GM18907 (cell line): ENCODE results near the gene GPX4.

Experiments
- ATAC-seq: cut with Tn5 transposase; IDR thresholded peaks from one replicate; pipeline ENCODE4 v1.9.1; 2021; ENCODE audit warnings: mild to moderate bottlenecking, moderate library complexity; ENCODE audit not compliant: unreplicated experiment

The GPX4 gene

DNA sequence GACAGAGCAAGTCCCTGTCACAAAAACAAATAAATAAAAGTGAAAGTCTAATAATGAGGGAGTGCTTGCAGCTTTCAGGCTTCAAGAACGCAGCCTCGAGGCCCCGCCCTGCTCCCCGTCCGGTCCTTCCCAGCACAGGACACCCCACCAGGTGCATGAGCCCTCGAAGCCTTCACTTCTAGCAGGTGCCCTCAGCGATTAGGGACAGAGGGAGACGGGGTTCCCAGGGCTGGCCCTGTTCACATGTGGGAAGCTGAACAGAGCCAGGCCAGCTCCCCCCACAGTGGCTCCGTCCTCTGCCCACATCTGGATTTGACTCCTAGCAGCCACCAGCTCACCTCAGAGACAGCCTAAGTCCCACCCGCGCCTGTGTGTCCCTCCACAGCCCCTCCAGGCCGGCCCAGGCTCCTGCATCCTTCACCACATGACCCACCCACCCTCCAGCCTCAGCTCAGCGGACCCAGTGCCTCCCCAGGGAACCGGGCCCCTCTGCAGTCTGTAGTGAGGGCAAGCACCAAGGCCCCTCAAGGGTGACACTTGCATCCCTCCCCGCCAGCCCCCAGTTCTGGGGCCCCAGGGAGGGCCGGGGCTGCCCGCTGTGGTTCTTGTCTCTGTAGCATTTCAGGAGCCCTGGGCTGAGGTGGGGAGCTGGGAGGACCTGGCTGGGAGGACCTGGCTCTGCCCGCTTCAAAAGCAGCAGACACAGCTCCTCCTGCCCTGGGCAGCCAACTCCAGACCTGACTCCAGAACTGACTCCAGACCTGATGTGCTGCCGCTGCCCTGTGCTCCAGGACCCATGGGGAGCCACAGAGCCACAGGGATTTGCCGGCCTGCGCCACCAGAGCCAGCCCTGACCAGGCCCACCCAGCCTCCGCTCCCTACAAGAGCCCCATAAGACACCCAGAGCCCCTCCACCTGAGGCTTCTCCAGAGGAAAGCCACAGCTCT is 27.2 kb downstream of the GPX4 start:
- ATAC-seq: no peak

GRCh38 chr19:1131718-1132551 is 28.1 kb downstream of the GPX4 start:
- peak; percentile 53 for ATAC-seq

GRCh38 chr19:1132552-1133383 is 29.0 kb downstream of the GPX4 start:
- ATAC-seq: peak; percentile 13

DNA sequence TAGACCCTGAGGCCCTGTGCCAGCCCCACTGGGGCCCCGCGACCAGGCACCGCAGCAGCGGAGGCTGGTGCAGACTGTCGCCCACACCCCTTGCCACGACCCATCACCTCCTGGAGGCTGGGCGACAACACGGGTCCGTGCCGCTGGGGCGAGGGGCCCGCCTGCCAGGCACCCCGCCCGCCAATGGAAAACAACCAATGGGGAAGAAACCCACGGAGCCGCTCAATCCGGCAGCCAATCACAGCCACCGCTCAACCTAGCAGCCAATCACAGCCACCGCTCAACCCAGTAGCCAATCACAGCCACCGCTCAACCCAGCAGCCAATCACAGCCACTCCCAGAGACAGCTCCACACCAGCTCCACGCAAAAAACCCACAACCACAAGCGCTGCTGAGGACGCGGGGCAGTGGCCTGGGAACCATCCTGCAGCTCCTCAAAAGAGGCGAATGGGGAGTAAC is 29.7 kb downstream of the GPX4 start:
- no peak for ATAC-seq

DNA sequence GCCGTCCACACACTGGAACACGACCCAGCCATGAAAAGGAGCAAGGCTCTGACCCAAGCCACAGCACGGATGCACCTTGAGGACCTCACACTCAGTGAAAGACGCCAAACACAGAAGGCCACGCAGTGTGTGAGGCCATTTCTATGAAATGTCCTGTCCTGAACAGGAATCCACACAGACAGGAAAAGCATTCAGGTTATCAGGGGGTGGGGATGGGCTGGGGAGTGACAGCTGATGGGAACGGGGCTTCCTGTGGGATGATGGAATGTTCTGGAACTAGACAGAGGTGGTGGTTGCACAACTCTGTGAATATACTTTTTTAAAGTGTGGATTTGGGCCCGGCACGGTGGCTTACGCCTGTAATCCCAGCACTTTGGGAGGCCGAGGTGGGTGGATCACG is 30.6 kb downstream of the GPX4 start:
- no peak for ATAC-seq

DNA sequence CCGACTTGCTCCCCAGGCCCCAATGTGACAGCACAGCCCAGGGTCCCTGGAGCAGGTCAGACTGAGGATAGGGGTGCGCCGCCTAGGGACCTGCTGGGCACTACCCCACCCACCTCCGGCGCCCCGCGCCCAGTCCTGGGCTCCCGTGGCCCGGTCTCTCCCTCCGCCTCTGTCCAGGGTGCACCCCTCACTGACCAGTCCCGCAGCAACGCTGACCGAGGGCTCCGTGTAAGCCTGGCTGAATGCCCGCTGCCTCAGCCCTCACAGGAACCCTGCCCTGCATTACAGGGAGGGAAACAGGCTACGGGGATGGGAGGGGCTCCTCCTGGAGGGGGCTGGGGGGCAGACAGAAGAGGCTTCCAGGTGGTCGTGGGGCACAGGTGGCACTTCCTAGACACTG is 31.7 kb downstream of the GPX4 start:
- ATAC-seq: no peak

DNA sequence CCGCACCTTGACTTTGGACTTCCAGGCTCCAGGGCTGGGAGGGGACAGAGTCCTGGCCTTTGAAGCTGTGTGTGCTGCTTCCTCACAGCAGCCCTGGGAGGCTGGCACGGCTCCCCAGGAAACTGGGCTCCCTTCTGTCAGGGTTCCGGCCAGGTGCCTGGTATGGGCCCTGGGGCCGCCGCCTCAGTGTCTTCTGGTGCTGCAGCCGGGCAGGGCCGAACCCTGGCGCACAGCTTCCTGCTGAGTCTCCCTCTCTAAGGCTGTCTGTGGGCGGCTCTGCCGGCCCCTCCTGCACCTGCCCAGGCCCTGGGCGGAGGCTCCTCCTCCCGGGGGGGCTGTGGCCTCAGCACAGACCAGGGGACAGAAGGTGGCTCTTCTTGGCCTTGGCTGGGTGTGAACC is 32.4 kb downstream of the GPX4 start:
- ATAC-seq: no peak

DNA sequence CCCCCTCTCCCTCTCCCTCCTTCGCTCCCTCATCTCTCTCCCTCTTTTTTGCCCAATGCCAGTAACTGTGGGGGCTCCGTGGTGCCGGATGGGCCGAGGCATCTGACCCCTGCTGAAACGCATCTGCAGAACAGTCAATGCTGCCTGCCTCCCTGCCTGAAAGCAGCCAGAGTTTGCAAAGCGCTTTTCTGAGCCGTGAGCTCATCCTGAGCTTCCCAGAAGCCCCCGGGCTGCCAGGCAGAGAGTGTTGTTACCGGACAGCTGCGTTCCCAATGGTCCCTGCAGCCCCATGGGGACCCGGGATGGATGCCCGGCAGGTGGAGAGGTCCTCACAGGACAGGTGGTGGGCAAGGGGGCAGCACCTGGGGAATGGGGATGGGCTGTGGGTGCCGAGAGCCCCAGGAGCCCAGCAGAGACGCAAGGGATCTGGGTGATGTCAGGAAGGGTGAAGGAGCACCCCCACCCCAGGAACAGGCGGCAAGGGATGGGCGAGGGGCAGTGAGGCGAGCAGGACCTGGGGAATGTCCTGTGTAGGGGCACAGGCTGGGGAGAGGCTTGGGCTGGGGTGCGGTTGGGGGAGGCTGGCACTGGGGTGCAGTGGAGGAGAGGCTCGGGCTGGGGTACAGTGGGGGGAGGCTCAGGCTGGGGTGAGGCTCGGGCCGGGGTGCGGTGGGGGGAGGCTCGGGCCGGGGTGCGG is 33.0 kb downstream of the GPX4 start:
- no peak for ATAC-seq

DNA sequence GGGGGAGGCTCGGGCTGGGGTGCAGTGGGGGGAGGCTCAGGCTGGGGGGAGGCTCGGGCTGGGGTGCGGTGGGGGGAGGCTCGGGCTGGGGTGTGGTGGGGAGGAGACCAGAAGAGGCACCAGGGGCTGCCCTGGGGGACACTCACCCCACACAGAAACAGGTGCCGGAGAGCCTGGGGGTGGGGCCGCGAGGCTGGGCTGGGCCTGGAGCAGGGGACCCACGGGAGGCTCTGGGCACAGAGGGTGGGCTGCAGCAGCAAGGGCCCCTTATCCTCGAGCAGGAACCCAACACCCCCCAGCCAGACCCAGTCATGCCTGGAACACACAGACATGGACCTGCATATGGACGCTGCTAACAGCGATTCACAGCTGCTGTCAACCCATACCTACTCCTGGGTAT is 34.3 kb downstream of the GPX4 start:
- no peak for ATAC-seq

GRCh38 chr19:1139126-1139525 is 35.3 kb downstream of the GPX4 start:
- ATAC-seq: no peak

- no peak for ATAC-seq
Measured at GRCh38 chr19:1140272-1141027, 36.7 kb downstream of the GPX4 start.

DNA sequence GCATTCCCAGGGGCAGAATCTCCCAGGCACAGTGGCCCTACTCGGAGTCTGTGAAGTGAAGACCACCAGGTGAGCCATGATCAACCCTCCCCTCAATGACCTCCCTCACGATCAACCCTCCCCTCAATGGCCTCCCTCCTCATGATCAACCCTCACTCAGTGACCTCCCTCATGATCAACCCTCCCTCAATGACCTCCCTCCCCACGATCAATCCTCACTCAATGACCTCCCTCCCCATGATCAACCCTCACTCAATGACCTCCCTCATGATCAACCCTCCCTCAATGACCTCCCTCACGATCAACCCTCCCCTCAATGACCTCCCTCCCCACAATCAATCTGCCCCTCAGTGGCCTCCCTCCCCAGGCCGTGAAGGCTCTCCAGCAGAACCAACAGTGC is 38.1 kb downstream of the GPX4 start:
- no peak for ATAC-seq

DNA sequence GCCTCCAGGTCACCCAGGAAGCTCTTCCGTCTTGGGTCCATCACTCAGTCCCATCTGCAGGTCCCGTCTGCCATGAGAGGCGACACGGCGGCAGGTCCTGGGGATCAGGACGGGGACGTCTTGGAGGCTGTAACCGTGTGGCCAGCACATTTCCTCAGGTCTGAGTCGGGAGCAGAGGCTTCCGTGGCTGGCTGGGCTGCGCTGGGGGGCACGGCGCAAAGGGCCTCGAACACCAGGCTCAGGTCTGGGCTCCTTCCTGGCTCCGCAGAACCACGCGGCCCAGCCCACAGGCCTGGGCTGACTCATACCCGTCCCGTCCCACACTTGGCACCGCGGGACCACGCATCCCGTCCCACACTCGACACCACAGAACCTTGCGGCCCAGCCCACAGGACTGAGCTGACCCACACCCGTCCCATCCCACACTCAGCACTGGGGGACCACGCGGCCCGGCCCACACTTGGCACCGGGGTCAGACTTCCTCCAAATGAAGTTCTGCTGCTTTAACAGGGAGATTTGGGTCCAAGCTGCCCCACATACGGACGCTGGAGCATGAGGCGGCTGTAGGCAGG is 40.1 kb downstream of the GPX4 start:
- ATAC-seq: no peak

DNA sequence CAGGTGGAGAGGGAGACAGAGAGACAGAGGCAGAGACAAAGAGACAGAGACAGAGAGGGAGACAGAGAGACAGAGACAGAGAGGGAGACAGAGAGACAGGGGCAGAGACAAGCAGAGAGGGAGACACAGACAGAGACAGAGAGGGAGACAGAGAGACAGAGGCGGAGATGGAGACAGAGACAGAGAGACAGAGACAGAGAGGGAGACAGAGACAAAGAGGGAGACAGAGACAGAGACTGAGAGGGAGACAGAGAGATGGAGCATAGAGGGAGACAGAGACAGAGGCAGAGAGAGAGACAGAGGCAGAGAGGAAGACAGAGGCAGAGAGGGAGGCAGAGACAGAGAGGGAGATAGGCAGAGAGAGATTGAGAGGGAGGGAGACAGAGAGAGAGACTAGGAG is 40.9 kb downstream of the GPX4 start:
- no peak for ATAC-seq

GRCh38 chr19:1145635-1146411 is 42.0 kb downstream of the GPX4 start:
- no peak for ATAC-seq

DNA sequence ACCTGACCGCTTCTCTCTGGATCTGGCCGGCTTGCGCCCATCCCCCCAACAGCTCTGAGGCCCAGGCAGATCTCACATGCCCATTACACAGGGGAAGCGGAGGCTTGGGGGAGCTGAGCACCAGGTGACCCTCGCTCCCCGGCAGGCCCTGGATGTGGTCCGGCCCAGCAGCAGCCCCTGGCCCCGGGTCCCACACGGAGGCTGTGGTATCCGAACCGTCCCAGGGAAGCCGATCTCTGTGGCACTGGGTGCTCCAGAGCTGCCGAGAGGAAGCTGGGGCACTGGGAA is 42.6 kb downstream of the GPX4 start:
- ATAC-seq: no peak

- ATAC-seq: no peak
Measured at GRCh38 chr19:1146858-1147780, 43.3 kb downstream of the GPX4 start.
